ENCODE results near the gene AFF3. TPM values are rescaled to one million over a fixed set of nuclear protein-coding genes. Genes with fewer than 3 reads are reported as not detected.

The AFF3 gene
- total and polyA plus RNA-seq, 8 donors = 16.4 to 42.0 (median 21.4) TPM

DNA sequence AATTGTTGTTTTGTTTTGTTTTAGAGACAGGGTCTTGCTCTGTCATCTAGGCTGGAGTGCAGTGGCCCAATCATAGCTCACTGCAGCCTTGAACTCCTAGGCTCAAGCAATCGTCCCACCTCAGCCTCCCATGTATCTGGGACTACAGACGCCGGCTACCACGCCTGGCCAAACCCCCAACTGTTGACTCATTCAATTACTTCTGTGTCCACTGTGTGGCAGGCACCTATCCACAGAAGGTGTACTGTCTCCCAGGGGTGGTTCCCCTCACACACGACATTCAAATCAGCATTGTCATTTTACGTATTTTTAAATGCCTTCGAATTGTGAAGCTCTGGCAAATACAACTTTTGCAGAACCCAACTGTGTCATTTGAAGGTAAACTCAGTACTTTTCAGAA lies 464.6 kb downstream of the AFF3 start:
- H3K4me3 ChIP-seq = no peak overlapping the region
- no peaks in the 10 kb centered on the region for H3K36me3 ChIP-seq
- TF ChIP-seq, protein P1, sequence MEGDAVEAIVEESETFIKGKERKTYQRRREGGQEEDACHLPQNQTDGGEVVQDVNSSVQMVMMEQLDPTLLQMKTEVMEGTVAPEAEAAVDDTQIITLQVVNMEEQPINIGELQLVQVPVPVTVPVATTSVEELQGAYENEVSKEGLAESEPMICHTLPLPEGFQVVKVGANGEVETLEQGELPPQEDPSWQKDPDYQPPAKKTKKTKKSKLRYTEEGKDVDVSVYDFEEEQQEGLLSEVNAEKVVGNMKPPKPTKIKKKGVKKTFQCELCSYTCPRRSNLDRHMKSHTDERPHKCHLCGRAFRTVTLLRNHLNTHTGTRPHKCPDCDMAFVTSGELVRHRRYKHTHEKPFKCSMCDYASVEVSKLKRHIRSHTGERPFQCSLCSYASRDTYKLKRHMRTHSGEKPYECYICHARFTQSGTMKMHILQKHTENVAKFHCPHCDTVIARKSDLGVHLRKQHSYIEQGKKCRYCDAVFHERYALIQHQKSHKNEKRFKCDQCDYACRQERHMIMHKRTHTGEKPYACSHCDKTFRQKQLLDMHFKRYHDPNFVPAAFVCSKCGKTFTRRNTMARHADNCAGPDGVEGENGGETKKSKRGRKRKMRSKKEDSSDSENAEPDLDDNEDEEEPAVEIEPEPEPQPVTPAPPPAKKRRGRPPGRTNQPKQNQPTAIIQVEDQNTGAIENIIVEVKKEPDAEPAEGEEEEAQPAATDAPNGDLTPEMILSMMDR (IDR thresholded peaks at IDR 0.05) = no peak
- peaks cover 0 to 15% of the 10 kb centered on the region in 2 donors for H3K4me1 ChIP-seq
- DNase-seq (no peak), ATAC-seq (no peak)
- intact Hi-C loops (cut with DNase I) = no loop called here
- H3K27me3 ChIP-seq = no peaks in the 10 kb centered on the region
- H3K9me3 ChIP-seq = no peaks in the 10 kb centered on the region
- no peak overlapping the region for H3K27ac ChIP-seq

DNA sequence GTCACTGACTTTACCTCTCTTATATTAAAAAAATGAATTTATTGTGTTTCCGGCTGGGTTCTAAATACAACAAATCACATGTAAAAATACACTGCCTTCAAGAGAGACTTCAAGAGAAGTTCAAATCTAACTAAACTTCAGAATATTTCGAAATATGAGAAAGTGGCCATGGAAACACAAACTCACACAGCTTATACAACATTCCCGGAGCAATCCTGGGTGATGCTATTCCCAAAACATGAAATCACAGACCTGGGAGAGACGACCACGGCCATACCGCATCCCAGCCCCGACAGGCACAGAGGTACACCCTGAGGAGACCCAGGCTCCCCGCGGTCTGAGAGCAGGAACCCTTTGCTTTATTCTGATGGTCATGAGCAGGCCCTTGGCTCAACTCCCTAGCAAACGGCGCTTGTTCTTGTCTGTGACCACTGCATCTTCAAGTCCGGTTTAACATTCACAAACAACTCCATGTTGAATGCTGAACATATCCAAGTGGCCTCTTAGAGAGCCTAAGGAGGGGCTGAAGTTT lies 467.2 kb downstream of the AFF3 start:
- TF ChIP-seq, protein P1 (IDR thresholded peaks at IDR 0.05) = no peak
- DNase-seq (no peak), ATAC-seq (no peak)
- intact Hi-C loops (cut with DNase I) = no loop called here
- Histone ChIP-seq H3K27ac (no peak overlapping the region), H3K4me1 (peaks cover 0 to 25% of the 10 kb centered on the region in 2 donors), H3K9me3 (no peaks in the 10 kb centered on the region), H3K27me3 (no peaks in the 10 kb centered on the region), H3K36me3 (no peaks in the 10 kb centered on the region), H3K4me3 (no peak overlapping the region)

DNA sequence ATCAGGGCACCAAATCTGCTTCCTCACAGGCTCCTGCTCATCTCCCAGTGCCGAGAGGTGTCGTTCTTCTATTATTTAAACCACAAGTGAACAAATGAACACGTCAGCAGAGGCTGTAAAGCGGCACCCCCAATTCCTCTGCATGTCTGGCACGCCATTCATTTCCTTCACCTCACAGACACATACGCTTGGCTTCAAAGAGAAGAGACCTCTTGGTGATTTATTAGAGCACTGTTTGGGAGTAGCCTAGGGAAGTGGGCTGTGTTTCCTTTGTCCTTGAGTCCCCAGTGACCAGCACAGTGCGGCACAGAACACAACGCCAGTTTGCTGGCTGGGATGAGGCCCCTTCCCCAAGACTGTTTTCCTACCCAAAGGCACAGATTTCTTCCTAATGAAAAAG lies 468.3 kb downstream of the AFF3 start:
- H3K9me3 ChIP-seq = no peaks in the 10 kb centered on the region
- TF ChIP-seq, protein P1 (IDR thresholded peaks at IDR 0.05) = no peak
- no peaks in the 10 kb centered on the region for H3K27me3 ChIP-seq
- no peak overlapping the region for H3K4me3 ChIP-seq
- no peak for ATAC-seq
- no peak overlapping the region for H3K27ac ChIP-seq
- intact Hi-C loops (cut with DNase I) = no loop called here
- DNase-seq = no peak
- no peaks in the 10 kb centered on the region for H3K36me3 ChIP-seq
- peaks cover 0 to 16% of the 10 kb centered on the region in 2 donors for H3K4me1 ChIP-seq

DNA sequence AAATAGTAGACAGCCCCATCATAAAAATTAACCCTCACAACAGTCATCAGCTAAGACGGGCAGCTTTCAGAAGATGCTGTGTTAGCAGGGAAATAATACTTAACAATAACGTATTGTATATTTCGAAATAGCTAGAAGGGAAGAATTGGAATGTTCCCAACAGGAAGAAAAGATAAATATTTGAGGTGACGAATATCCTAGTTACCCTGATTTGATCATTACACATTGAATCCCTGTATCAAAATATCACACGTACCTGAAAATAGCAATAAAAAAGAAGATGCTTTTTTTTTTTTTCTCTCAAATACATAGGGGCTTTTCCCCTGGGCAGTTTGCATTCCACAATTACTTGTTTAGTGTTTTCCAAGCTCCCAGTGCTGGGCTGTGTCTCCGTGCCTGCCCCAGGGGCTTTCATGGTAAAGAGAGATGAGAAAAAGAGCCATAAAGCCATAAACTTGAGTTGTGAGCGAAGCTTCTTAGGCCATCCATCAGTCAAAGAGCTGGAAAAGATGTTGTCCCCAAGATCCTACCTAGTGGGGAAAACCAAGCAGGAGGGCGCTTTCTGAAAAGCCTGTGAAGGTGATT lies 469.5 kb downstream of the AFF3 start:
- Histone ChIP-seq H3K9me3 (no peaks in the 10 kb centered on the region), H3K27me3 (no peaks in the 10 kb centered on the region), H3K4me3 (no peak overlapping the region), H3K27ac (no peak overlapping the region), H3K4me1 (peaks cover 0 to 14% of the 10 kb centered on the region in 2 donors), H3K36me3 (no peaks in the 10 kb centered on the region)
- intact Hi-C loops (cut with DNase I) = no loop called here
- TF ChIP-seq, protein P1 (IDR thresholded peaks at IDR 0.05) = no peak
- DNase-seq (no peak), ATAC-seq (no peak)

DNA sequence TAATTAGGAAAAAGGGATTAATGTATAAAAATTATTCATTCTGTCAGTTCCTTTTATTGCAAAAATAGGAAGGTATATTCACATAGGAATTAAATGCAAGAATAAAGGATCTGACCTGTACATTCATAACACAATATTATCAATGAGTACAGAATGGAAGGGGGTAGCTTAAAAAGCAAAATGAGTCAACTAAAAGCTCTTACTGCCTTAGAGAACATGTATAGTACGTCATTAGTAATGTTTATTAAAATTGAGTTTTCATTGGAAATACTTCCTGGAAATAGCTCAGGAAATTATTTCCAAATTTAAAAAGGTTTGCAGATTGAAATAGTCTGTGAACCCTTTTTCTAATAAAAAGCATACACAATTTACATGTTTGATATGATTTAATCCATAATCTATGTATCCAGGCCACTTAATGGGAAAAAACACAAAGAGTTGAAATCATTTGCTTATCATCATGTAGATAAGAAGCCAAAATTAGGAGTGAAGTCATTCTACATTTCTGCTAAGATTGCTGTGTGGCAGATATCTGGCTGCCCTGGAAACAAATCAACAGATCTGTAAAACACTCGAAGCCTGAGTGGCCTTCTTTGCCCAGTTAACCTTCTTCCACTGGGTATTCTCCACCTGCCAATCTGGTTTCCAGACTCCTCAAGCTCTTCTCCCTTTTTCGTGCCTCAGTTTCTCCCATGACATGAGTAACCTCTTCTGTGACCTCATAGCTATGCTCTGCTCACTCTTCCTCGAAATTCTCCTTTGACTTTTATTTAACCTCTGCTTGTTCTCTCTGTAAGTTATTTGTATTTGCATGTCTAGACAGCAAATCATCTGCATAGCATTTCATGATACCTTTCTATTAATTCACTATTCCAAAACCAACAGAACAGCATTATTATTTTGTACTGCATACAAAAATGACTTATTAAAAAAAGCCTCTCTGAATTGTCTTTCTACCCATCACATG lies 471.3 kb downstream of the AFF3 start:
- no peaks in the 10 kb centered on the region for H3K9me3 ChIP-seq
- H3K27me3 ChIP-seq = no peaks in the 10 kb centered on the region
- DNase-seq (peak in 2 of 4 donors; percentile 44 to 69), ATAC-seq (peak; percentile 78)
- H3K4me3 ChIP-seq = no peak overlapping the region
- TF ChIP-seq, protein P1 (IDR thresholded peaks at IDR 0.05) = no peak
- H3K4me1 ChIP-seq = peaks cover 0 to 14% of the 10 kb centered on the region in 2 donors
- intact Hi-C loops (cut with DNase I) = no loop called here
- H3K27ac ChIP-seq = no peak overlapping the region
- H3K36me3 ChIP-seq = no peaks in the 10 kb centered on the region

Data from left lung (tissue), 10 donors.